Bronchial epithelial cell (primary cell): ENCODE results near the gene DEFB114. TPM values are rescaled to one million over a fixed set of nuclear protein-coding genes. Genes with fewer than 3 reads are reported as not detected.
"Not testable (repeated sequence)": the region's sequence is repeated elsewhere in the genome, so short reads cannot be mapped to it uniquely, and the experiment has no call there.

Experiments
- DNase-seq: peaks from one replicate; pipeline ENCODE4 v3.0.0-alpha.2; 2010; ENCODE audit warnings: low read depth
- FAIRE-seq: peaks from 2 replicates; lab custom pipeline; 2011; peaks lifted over from hg19 to GRCh38; lab: Jason Lieb, UNC
- H3K27me3 ChIP-seq: 2 replicates; pipeline ENCODE4 v1.5.1; 2011; ENCODE audit warnings: low read length; ENCODE audit not compliant: control insufficient read depth, insufficient read depth
- H3K36me3 ChIP-seq: 2 replicates; pipeline ENCODE4 v1.5.1; 2011; ENCODE audit warnings: low read length; ENCODE audit not compliant: control insufficient read depth, insufficient read depth
- H3K4me3 ChIP-seq: 2 replicates; pipeline ENCODE4 v1.5.1; 2011; ENCODE audit warnings: mild to moderate bottlenecking, low read depth, low read length, control low read depth
- CTCF ChIP-seq: IDR thresholded peaks from 2 replicates; pipeline ENCODE4 v1.5.1; 2011; ENCODE audit warnings: mild to moderate bottlenecking, moderate library complexity, low read length, control low read depth, inconsistent platforms; ENCODE audit not compliant: insufficient read depth, severe bottlenecking
- total RNA-seq: library from RNA; depleted of rRNA; stranded (reverse); fragments of >200 nt; gene quantifications from 2 replicates; pipeline ENCODE4 v1.2.1, GENCODE V29; 2014

Gene DEFB114
- total RNA-seq, 1 donor from 2014 or later = not detected

GRCh38 chr6:49950415-49950751, 13.6 kb downstream of the DEFB114 start:
- FAIRE-seq (no peak), DNase-seq (no peak)
- no peaks in the 10 kb centered on the region for H3K36me3 ChIP-seq
- H3K4me3 ChIP-seq = no peak overlapping the region
- no peaks in the 10 kb centered on the region for H3K27me3 ChIP-seq
- TF ChIP-seq CTCF = no peak

- Histone ChIP-seq H3K4me3 (no peak overlapping the region), H3K36me3 (no peaks in the 10 kb centered on the region), H3K27me3 (no peaks in the 10 kb centered on the region)
- no peak for TF ChIP-seq CTCF
- no peak for DNase-seq
- FAIRE-seq = no peak
Observed at GRCh38 chr6:49949062-49949461, 14.9 kb downstream of the DEFB114 start.

- TF ChIP-seq CTCF = no peak
- Histone ChIP-seq H3K4me3 (no peak overlapping the region), H3K27me3 (no peaks in the 10 kb centered on the region), H3K36me3 (no peaks in the 10 kb centered on the region)
- FAIRE-seq = no peak
- no peak for DNase-seq
Observed at GRCh38 chr6:49946835-49947234, 17.1 kb downstream of the DEFB114 start.

GRCh38 chr6:49944068-49944467, 19.9 kb downstream of the DEFB114 start:
- not testable (repeated sequence) for H3K4me3 ChIP-seq, H3K36me3 ChIP-seq, FAIRE-seq, H3K27me3 ChIP-seq, DNase-seq

- no peaks in the 10 kb centered on the region for H3K36me3 ChIP-seq
- FAIRE-seq (no peak), DNase-seq (no peak)
- TF ChIP-seq CTCF = no peak
- no peak overlapping the region for H3K4me3 ChIP-seq
- no peaks in the 10 kb centered on the region for H3K27me3 ChIP-seq
Observed at GRCh38 chr6:49939993-49940498, 23.9 kb downstream of the DEFB114 start.

- Histone ChIP-seq H3K27me3 (no peaks in the 10 kb centered on the region), H3K36me3 (no peaks in the 10 kb centered on the region), H3K4me3 (no peak overlapping the region)
- FAIRE-seq = no peak
- DNase-seq = no peak
- TF ChIP-seq CTCF = no peak
Observed at GRCh38 chr6:49937811-49938210, 26.2 kb downstream of the DEFB114 start.
